COLO668 (cell line): ENCODE data around the gene MYLK4.
A peak's percentile ranks its signal among the peaks of the same experiment; 100 is the strongest.

Experiments
- DNase-seq: peaks from one replicate; lab custom pipeline; 2025; ENCODE audit not compliant: unreplicated experiment; lab: John Stamatoyannopoulos, UW

MYLK4 gene

GRCh38 chr6:2750832-2751231 lies at the start of gene MYLK4:
Gene MYLK4 (minus strand): TSS chr6:2750922. CDS start chr6:2749294, 1,628 bp downstream.
- DNase-seq: no peak

DNA sequence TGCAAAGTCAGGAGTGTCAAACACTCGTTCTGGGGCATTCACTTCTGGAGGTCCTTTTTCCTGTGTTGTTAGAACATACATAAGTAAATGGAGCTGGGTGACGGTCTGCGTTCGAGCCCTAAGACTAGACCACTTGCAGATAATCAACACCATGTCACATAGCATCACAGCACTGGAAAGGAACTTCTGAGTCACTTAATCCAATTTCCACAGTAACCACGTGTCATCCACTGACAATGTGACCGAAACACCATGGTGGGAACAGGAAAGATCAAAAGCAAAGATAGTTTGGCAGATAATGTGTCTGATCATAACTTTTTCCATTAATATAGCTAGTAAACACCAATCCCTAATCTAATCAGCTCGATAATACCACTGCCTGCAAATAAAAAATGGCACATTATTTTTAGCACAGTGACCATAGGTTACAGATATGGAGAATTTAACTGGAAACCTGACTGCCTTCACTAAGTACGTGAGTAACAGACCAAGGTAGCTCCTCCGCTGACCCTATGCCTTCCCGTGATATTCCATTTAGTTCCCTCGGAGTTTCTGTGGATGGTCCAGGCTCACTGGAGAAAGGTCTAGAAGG lies 49.3 kb upstream of the MYLK4 start:
- no peak for DNase-seq

DNA sequence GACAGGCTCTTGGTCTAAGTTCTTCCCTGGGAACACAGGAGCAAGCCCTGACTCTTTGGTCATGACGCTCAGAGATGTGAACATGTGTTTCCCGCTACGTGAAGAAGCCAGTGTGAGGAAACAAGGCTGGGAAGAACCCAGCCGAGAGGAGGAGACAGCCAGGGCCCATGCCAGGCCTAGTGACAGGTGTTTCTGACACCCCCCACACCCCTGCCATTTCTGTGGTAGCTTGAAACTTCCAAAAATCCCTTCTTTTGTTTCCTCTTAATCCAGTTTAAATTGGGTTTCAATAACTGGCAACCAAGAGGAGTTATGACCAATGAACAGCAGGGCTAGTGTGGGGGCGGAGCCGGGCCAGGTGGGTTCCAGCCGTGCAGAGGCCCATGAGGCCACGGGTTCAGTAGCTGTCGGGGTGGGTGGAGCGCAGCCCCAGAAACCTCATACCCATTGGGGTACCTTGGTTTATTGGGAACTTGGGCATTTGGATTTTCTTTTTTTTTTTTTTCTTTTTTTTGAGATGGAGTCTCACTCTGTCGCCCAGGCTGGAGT lies 47.9 kb upstream of the MYLK4 start:
- no peak for DNase-seq

DNA sequence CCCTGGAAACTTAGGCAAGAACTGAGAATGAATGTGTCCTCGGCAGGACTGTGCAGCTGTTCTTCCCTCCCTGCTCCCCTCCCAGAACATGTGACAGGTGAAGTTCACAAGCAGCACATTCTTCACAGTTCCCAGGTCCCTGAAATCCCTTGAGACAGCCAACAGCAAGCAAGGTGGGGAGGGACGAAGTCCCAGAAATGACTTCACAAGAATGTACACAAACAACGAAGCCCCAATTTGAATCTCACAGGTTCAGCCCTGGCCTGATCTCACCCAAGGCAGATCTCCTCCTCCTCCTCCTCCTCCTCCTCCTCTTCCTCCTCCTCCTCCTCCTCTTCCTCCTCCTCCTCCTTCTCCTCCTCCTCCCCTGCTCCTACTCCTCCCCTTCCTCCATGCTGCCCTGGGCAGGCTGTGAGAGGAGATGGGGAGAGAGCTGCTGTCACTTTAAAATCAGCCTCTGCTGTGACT lies 46.9 kb upstream of the MYLK4 start:
- no peak for DNase-seq

DNA sequence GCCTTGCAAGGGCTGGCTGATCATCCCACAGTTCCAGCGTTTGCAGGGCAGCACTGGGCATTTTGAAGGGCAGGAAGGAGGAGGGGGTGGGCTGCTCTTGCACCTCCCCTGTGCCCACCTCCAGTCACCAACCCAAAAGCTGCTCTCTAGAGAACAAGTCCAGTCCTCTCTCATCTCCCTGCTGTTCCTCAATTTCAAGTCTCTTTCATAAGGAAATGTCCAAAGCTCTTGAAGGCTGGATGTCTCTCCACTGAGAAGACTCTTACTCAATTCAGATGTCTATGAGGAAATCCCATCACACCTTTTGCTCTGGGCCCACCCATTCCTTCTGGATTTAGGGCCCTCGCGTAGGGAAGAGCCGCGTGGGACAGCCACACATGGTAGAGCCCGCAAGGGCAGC lies 46.1 kb upstream of the MYLK4 start:
- DNase-seq: no peak

- no peak for DNase-seq
These were observed 45.2 kb upstream of the MYLK4 start for GRCh38 chr6:2795956-2796355.

DNA sequence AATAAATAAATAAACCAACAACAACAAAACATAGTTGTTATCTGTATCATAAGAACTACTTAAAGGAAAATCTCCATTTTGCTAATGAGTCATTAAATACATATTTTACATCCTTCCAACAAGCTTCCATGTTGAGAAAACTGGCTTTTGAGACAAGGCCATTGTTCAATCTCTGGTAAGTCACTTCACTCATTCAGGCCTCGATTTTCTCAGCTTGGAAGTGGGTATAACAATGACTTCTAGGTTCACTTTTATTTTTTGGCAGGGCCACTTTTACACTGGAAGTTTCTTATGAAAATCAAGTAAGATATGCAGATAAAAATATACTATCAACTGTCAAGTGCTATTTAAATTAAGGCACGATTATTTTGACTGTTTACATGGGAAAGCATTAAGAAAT lies 44.4 kb upstream of the MYLK4 start:
- DNase-seq: no peak

- no peak for DNase-seq
These were observed 43.5 kb upstream of the MYLK4 start for GRCh38 chr6:2794171-2794730.

GRCh38 chr6:2793534-2794151 lies 42.9 kb upstream of the MYLK4 start:
- no peak for DNase-seq

- DNase-seq: no peak
These were observed 41.8 kb upstream of the MYLK4 start for GRCh38 chr6:2792330-2793110.

GRCh38 chr6:2791450-2791974 lies 40.8 kb upstream of the MYLK4 start:
- no peak for DNase-seq

- DNase-seq: peak; percentile 44
These were observed 40.1 kb upstream of the MYLK4 start for GRCh38 chr6:2790588-2791449.

- no peak for DNase-seq
These were observed 35.5 kb upstream of the MYLK4 start for GRCh38 chr6:2786269-2786668.

- DNase-seq: no peak
These were observed 34.2 kb upstream of the MYLK4 start for GRCh38 chr6:2784930-2785329.

DNA sequence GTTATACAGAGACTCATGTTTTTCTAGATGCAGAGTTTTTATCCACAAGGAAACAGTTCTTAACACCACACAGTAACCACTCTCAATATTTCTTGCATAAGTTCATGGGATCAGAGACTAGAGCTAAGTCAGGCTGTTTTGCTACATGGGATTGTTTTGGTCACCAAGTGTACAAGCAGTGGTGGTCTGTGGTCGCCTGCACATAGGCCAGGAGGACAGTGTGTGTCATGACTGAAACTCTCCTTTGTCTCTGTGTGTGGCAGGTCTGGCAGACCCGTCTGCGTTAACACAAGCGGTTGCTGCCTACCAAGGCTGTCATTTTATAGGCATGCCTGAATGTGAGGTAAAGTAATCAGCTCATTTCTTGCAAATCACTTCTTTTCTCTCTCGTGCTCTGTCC lies 33.3 kb upstream of the MYLK4 start:
- no peak for DNase-seq

- no peak for DNase-seq
These were observed 32.7 kb upstream of the MYLK4 start for GRCh38 chr6:2783188-2783963.

- no peak for DNase-seq
These were observed 32.1 kb upstream of the MYLK4 start for GRCh38 chr6:2782825-2783187.

DNA sequence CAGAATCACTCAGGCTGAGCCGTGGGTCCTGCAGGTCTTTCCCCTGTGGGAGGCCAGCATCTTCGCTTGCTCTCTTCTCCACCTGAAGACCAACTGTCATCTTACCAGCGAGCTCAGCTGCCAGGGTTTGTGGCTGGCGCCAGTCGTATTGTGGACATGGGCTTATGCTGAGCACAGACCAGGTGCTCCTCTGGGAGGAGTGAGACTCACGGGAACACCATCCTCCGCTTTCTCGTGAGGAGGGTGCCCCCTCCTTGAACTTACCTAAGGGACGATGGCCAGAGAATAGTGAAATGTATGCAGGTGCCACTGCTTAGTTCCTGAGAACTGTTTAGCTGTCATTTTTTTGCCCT lies 31.6 kb upstream of the MYLK4 start:
- no peak for DNase-seq

GRCh38 chr6:2781685-2782355 lies 31.1 kb upstream of the MYLK4 start:
- DNase-seq: no peak
